Stimulated activated naive CD4-positive, alpha-beta T cell treated with Interleukin-2 at 50 U/mL for 16 hours (primary cell): Measurements from ENCODE around the gene KLHL18.
"Not testable (repeated sequence)": the region's sequence is repeated elsewhere in the genome, so short reads cannot be mapped to it uniquely, and the experiment has no call there.

Experiments
- DNase-seq: peaks from one replicate; lab custom pipeline; 2025; lab: John Stamatoyannopoulos, UW

Gene KLHL18

DNA sequence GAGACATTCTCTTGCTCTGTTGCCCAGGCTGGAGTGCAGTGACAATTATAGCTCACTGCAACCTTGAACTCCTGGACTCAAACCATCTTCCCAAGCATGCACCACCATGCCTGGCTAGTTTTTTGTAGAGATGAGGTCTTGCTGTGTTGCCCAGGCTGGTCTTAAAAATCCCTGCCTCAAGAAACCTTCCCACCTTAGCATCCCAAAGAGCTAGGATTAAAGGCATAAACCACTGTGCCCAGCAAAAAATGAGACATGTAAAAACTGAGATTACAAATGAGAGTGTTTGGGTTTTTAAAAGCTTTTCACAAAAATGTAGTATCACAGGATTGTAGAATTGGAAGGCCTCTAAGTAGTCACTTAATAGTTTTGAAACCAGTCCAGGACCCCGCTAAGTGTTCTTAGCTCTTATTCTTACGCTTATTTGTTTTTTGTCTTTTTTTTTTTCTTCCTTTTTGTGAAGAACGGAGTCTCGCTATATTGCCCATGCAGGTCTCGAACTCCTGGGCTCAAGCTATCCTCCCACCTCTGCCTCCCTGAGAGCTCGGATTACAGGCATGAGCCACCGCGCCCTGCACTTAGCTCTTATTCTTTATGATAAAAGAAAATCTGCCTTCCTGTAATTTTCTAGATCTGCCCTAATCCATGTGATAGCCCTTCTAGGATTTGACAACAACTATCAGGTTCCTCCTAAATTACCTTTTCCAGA, 31.5 kb downstream of the KLHL18 start:
- DNase-seq: no peak

DNA sequence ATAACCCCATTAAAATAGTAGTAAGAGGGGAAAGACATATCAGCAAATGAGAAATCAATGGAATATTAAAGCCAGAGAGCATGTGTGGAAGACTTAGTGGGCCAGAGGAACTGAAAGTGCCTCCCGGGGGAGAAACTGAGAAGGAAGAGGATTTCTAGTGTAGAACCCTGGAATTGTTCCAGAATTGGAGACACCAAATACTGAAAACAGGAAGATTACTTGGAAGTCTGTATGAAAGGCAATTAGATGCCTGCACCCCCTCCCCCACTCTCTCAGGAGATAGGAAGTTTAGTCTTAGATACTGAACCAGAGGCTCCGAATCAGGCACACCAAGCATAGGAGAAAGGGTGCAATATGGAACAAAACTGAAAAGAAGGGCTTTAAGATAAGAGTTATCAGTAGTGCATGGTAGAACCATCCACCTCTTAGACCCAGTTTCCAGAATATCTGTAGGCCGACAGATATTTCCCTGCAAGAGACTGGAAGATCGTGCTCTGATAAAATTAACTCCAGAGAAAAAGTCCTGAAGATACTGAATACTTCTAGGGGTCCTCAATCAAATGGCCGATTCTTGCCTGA, 32.4 kb downstream of the KLHL18 start:
- DNase-seq: no peak

DNA sequence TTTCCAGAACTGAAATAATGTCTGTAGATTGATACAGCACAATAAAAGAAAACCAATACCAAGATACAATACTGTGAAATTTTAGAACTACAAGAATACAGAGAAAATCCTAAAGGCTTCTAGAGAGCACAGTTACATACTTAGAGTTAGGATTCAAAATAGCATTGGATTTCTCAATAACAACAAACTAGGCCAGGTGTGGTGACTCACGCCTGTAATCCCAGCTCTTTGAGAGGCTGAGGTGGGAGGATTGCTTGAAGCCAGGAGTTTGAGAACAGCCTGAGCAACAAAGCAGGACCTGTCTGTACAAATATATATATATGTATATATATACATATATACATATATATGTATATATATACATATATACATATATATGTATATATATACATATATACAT, 33.4 kb downstream of the KLHL18 start:
- not testable (repeated sequence) for DNase-seq

DNA sequence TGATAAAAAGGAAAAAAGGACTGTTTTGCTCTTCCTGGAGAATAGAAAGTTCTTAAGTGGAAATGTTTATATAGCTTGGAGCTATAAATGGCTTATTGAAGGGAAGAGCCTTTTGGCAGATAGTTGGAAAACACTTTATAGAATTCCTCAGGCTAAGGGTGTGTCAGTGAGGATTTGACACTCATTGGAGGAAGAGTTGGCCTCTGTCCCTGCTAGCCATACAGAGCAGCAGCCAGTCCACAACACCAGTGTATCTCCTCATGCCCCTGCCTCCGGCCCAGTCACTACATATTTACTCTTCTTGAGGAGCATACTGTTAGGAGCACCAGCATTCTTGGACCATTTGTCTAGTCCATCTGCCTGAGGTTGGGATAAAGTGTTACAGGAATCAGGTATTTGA, 36.2 kb downstream of the KLHL18 start:
- no peak for DNase-seq

DNA sequence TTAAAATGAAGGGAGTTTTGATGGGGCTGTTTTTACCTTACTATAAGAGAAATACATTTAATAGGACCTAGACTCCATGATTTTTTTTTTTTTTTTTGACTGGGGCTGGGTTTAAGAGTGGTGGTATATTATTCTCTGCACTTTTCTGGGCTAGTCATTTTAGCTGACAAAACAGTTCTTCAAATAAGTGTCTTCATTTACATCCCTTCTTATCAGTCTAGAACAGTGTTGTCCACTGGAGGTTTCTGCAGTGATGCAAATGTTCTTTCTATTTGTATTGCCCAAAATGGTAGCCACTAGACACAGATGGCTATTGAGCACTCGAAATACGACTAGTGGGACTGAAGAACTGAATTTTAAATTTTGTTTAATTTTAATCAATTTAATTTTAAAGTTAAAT, 37.2 kb downstream of the KLHL18 start:
- DNase-seq: no peak

DNA sequence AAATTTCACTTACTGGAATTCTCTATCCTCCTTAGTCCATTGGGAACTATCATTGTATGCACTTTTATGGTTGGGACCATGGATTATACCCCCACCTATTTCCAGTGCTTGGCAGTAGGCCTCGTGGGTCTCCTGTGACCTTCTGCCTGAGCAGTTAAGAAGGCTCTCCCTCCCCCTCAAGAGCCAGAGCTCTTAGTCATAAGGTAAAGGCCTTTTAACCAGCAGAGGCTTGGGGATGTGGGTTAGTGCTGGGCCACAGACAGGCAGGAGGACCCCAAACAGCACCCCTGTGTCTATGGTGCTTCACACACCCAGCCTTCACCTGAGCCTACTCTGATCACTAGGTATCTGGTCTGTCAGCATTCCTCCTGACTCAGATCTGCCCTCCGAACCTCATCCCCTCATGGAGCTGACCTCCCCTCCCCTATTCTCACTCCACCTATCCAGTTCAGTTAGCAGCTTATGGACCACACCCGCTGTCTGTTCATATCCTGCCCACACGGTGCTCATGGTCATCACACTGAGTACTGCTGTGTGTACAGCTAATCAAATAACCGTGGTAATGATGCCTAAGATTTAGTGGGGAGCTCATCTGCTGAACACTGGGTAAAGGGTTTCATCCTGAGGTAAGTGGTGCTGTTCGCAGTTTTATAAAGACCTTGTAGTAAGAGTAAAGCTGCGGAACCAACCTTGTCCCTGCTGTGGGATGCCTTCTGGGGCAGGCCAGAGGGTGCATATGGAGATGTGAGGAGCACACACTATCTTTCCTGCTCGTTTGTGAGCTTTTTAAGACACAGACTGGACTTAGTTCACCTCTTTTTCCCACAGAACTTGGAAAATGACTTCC, 40.9 kb downstream of the KLHL18 start:
- no peak for DNase-seq

DNA sequence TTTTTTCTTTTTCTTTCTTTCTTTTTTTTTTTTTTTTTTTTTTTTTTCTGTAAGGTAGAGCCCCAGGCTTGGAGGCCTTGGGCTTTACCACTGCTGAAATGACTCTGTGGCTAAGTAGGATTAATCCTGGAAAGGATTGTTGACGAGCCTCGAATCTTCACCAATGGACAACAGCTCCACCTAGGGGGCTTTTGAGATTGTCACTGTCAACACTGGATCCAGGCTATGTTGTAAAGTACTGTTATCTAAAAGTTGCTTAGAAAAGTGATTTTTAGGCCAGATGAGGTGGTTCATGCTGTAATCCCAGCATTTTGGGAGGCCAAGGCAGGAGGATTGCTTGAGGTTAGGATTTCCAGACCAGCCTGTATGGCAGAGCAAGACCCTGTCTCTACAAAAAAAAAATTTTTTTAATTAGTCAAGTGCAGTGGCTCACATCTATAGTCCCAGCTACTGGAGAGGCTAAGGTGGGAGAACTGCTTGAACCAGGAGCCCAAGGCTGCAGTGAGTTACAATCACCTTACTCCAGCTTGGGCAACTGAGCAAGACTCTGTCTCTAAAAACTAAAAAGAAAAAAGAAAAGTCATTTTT, 41.6 kb downstream of the KLHL18 start:
- peak; percentile 9 for DNase-seq

DNA sequence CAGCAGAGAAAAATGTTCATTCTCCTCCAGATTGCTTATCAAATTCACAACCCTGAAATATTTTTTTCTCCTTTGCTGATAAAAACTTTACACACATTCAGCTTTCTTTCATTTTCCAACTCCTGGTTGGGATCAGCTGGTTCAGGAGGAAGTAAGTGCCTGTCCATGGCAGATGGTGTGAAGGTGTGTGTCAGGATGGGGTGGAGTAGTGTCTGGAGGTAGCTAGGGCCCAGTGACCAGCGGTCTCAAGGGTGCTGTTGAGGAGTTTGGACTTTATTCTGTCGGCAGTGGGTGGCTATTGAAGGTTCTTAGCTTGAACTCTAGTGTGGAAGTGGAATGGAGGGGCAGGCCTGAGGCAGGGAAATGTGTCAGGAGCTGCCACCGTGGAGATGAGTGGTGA, 51.2 kb downstream of the KLHL18 start:
- DNase-seq: no peak

DNA sequence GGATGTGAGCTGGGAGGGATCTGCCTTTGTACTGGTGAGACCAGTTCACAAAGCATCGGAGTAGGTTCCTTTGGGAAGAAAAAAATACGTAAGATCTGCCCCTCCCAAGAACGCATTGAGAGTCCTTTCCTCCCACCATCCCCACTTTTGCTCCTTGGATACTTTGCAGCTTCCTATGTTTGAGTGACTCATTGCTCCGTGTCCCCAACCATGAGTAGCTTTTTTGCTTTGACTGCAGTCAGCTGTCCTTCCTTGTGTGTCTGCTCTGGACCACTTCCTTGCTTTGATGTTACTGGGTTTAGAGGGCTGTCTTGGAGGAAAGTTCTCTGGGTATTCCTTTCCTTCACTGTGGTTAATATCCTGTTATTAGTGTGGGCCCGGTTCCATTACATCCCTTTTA, 54.9 kb downstream of the KLHL18 start:
- no peak for DNase-seq

DNA sequence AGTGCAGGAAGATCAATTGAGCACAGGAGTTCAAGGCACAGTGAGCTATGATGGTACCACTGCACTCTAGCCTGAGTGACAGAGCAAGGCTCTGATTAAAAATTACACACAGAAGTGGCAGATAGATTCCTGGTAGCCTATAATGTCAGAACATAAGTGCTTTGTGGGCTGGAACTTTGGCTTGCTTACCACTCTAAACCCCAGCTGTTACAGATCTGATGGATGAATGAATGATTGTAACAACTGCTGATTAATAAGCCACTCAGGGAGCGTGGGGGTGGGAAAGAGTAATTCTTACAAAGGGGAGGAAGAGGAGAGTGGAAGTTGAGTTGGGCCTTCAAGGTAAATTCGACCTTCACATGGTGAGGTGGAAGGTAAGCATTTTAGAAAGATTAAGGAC, 57.2 kb downstream of the KLHL18 start:
- DNase-seq: no peak

DNA sequence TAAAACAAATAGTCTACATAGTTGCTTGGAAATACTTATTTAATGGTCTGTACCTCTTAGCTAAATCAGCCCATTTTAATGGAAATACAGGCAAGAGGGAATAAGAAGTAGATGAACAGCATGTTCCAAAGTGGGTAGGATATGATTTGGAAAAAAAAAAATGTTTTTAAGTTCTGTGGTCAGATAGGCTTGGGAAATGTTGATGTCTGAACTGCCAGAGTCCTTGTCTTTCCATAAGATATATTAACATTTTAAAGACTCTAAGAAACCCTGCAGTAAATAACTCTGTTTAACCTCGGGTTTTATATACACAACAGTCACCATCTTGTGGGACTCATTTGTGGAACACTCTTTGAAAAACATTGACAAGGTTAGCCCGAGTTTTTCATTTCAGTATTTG, 58.1 kb downstream of the KLHL18 start:
- DNase-seq: no peak

DNA sequence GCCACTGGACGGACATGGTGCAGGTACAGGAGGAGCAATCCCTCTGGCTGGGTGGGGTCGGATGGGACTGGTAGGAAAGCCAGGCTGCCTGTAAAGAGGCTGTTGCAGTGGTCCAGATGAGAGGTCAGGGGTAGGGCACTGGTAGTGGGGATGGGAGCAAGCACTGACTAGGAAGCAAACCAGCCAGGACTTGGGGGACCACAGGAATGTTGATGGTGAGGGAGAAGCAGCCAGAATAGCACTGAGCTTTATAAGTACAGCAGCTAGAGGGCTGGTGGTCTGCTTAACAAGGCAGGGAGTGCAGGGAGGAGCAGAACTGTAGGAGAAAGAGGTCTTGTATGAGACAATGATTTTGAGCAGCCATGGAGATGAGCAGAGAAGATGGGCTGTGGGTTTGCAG, 59.4 kb downstream of the KLHL18 start:
- no peak for DNase-seq

DNA sequence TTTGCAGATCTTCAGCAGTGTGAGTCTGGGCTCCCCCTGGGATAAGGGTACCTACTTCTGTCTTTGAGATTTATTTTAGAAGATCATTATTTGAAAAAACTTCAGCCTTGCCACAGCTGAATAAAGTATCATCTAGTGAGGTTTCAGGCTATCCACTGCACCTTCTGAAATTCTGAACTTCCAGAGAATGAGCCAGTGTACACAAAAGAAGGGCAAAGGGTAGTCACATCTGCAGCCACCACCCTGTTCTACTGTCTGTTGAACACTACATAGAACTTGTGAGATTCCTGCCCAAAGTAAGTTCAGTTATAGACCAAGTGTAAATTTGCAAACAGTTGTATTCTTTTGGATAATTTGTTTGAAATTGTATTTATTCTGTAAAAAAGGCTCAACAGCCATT, 60.1 kb downstream of the KLHL18 start:
- no peak for DNase-seq

DNA sequence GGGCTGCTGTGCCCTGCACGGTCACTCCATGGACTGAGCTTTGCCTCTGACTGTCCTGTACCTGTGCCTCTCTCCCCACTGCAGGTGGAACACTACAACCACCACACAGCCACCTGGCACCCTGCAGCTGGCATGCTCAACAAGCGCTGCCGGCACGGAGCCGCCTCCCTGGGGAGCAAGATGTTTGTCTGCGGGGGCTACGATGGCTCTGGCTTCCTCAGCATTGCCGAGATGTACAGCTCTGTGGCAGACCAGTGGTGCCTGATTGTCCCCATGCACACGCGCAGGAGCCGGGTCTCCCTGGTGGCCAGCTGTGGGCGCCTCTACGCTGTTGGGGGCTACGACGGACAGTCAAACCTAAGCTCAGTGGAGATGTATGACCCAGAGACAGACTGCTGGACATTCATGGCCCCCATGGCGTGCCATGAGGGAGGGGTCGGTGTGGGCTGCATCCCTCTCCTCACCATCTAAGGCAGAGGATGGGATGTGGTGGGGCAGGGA, 60.8 kb downstream of the KLHL18 start:
- no peak for DNase-seq

DNA sequence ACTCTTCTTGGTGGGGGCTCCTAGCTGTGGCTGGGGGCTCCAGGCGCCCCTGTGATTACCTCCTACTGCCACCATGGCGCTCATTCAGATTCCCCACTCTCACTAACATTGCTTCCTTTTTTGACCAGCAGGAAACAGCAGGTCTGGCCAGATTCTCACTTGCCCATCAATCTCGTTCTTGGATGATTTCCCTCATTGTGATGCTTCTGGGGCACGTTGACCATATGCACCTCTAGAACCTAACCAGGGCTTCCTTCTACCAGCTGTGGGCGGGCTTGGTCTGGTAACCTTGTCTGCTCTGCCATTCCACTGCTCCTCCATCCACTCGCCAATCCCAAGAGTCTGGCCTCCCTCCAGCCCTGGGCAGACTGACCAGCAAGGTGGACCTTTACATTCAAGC, 62.2 kb downstream of the KLHL18 start:
- no peak for DNase-seq

DNA sequence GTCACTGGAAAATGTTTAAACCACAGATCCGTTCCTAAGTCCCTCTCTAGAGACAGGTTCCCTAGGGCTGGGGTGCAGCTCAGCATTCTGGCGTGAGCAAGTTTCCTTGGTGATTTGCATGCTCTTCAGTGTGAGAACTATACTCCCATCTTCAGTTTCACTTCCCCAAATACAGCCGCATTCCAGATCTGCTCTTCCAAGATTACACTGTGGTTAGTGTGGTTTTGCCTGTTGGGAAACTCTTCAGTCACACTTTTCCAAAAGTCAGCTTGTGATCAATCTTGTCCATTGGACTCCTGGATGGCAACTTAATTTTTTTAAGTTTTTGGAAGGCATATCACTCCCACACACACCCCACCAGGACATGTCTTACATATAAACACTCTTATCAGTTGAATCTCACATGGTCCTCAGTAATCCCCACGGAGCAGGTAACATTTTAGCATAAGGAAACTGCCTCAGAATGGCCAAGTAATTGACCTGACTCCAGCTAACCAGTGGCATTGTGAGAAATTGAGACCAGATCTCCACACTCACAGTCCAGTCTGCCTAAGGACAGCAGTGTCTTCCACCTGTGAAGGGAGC, 64.6 kb downstream of the KLHL18 start:
- DNase-seq: no peak

DNA sequence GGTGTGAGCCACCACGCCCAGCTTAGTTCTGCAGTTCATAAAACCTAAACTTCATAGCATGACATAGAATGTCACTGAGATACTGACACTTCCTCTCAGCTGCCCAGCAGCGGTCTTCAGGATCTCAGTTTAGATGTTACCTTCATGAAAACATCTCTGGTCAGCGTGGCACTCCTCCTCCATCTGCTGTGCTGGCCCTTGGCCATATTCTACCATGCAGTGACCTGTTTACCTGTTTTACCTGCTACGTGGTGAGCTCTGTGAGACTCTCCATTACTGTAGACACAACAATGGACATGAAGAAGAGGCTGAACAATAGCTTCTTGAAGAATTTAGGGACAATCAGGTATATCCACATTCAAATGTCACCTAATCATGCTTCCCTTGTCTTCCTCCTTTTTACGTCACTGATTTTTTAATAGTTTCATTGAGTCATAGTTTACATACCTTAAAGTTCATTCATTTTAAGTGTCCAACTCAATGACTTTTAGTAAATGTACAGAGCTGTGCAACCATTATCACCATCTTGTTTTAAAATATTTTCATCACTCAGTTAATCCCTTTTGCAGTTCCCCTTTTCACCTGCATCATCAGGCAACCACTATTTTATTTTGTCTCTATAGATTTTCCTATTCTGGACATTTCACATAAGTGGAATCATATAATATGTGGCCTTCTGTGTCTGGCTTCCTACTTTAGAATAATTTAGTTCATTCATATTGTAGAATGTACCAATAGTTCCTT, 65.8 kb downstream of the KLHL18 start:
- no peak for DNase-seq

DNA sequence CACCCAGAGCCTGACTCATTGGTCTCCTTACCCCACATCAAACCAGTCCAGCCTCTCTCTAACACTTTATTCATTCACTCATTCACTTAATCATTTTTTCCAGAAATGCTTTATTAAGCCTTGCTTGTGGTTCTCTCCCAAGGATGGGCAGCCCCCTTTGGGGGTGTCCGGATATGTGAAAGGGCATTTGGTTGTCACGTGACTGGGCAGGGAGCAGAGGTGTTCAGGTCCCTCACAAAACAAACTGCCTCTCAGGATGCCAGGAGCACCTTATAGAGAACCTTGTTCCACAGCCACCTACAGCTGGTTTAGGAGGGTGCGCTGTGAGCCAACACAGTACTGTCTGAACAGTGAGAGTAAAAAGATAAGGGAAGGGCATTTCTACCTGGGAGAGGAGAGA, 72.3 kb downstream of the KLHL18 start:
- DNase-seq: no peak

DNA sequence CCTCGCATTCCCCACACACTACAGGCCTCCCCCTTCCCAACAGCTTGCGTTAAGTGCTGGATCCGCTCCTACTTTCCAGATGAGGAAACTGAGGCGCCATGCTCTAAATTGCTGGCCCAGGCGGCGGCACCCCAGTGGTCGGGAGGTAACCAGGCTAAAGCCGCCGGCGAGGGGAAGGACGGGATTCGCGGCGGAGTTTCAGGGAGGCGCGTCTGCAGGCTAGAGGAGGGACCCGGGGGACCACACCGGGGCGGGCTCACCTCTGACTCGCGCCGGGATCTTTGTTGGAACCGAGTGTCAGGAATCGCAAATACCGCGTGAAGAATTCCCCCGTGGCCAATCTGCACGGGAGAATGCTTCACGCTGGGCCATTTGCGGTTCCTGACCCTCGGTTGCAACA, 73.5 kb downstream of the KLHL18 start:
- DNase-seq: no peak

DNA sequence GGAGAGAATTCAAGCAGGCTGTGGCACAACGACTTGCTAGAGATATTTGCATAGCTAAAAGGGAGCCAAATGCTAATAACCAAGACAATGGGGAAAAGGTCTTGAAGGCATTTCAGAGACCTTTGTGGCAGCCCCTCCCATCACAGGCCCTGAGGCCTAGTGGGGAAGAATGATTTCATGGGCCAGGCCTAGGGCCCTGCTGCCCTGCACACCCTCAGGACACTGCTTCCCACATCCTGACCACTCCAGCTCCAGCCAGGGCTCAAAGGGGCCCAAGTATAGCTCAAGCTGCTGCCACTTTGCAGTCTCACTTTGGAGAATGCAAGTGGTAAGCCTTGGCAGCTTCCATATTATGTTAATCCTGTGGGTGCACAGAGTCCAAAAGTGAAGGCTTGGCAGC, 76.6 kb downstream of the KLHL18 start:
- DNase-seq: no peak

DNA sequence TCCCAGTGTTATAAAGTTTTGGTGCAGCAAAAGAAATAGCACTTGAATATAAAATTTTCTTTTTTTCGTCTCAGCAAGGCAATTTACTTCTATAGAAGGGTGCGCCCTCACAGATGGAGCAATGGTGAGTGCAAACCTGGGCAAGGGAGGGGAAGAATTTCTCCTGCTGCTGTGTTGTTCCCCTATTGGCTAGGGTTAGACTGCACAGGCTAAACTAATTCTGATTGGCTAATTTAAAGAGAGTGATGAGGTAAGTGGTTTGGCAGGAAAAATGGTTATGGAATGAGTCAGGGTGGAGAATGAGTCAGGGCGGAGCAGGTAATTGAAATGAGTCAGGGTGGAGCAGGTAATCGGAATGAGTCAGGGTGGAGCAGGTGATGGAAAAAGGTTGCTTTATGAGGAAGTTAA, 77.4 kb downstream of the KLHL18 start:
- DNase-seq: peak; percentile 7

DNA sequence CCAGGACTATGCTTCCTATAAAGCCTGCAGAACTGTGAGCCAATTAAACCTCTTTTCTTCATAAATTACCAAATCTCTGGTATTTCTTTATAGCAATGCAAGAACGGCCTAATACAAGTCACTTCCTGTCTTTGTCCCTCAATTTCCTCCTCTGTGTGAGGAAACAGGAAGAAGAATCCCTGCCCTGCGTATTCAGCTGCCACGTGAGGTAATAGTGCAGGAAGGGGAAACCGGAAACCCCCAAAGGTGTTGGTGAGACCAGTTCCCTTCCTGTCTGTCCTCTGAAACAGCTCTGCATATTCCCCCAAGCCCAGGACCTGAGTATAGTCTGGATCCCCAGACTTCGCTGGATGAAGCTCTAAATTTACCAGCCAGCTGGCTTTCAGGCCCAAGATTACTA, 80.0 kb downstream of the KLHL18 start:
- DNase-seq: no peak
